GM12801 (cell line): ENCODE data around the gene TMEM80.

ENCODE experiments used
- TF ChIP-seq, protein P1 (sequence below): IDR thresholded peaks from one replicate; pipeline ENCODE4 v1.5.1; 2011; ENCODE audit warnings: control low read depth; ENCODE audit not compliant: insufficient read length; ENCODE audit errors: extremely low read depth

Gene TMEM80

DNA sequence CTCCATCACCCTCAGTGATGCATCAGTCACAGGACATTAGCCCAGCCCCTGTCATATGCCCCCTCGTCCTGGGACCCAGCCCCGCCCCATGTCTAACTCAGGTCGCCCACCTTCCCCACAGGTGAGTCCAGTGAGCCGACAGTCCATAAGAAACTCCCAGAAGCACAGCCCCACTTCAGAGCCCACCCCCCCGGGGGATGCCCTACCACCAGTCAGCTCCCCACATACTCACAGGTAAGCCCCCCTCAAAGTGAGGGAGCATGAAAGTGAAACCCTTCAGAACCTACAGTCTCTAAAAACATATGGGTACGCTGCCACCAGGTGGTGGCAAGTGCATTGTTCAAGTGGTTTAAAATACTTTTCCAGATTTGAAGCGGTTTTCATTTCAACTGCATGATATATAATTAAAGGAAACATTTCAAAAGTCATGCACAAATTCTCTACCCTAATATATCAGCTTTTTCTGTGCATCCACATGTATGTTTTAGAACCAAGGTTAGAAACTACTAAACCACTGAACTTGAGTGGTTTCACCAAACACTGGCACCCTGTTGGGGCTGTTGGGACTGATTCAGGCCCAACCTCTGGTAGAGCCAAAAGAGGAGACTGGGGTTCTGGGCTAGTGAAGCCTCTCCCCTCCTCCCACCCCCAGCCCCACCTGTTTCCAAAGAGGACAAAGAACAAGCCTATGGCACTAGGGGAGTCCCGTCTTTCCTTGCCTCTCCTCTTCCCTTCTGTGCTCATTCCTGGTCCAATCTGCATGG is 27.7 kb downstream of the TMEM80 start:
- TF ChIP-seq, protein P1, sequence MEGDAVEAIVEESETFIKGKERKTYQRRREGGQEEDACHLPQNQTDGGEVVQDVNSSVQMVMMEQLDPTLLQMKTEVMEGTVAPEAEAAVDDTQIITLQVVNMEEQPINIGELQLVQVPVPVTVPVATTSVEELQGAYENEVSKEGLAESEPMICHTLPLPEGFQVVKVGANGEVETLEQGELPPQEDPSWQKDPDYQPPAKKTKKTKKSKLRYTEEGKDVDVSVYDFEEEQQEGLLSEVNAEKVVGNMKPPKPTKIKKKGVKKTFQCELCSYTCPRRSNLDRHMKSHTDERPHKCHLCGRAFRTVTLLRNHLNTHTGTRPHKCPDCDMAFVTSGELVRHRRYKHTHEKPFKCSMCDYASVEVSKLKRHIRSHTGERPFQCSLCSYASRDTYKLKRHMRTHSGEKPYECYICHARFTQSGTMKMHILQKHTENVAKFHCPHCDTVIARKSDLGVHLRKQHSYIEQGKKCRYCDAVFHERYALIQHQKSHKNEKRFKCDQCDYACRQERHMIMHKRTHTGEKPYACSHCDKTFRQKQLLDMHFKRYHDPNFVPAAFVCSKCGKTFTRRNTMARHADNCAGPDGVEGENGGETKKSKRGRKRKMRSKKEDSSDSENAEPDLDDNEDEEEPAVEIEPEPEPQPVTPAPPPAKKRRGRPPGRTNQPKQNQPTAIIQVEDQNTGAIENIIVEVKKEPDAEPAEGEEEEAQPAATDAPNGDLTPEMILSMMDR = no peak

DNA sequence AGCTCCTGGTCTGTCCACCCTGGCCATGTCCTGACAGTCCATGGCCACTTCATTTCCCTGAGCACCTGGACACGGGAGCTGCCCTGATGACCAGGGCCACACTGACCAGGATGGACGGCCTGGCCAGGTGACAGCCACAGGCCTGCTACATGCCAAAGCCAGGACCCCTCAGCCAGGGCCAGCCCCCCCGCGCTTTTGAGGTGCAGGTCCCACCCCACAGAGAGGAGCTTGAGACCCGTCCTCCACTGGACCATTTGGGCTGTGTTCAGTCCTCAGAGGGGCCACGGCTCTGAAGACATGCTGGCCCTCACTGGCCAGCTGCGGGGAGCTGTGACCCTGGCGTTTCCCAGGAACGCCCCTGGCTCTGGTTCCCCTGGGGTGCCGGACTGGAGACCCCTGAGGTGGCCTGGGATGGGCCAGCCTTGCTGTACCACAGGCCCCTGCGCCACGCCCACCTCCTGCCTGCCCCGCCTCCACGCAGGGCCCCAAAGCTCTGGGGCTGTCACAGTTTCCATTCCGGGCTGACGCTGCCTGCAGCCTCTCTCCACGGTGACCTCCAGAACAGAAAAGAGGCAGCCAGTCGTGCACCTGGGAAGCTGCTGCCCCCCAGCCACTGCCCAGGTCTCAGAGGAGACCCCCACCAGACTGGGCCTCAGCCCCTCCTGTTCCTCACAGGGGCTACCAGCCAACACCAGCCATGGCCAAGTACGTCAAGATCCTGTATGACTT is 28.6 kb downstream of the TMEM80 start:
- TF ChIP-seq, protein P1 = no peak

DNA sequence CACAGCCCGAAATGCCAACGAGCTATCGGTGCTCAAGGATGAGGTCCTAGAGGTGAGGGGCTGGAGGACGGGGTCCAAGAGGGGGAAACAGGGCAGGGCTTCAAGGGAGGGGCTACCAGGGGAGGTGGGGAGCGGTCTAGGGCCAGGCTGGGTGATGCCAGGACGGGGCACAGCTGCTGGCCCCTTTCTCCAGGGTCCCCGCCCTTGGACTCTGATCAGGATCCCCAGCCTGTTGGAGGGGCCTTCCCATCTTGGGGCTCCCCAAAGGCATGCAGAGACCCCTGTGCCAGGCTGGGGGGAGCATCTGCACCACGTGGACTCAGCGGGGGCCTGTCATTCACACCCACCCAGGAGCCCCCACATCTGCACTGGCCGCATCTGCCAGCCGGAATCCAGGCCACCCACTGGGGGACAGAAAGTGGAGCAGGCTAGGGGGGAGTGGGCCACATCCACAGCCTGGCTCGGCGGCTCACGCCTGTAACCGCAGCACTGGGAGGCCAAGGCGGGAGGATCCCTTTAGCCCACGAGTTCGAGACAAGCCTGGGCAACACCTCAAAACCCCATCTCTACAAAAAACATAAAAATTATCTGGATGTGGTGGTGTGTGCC is 29.3 kb downstream of the TMEM80 start:
- TF ChIP-seq, protein P1 = no peak

DNA sequence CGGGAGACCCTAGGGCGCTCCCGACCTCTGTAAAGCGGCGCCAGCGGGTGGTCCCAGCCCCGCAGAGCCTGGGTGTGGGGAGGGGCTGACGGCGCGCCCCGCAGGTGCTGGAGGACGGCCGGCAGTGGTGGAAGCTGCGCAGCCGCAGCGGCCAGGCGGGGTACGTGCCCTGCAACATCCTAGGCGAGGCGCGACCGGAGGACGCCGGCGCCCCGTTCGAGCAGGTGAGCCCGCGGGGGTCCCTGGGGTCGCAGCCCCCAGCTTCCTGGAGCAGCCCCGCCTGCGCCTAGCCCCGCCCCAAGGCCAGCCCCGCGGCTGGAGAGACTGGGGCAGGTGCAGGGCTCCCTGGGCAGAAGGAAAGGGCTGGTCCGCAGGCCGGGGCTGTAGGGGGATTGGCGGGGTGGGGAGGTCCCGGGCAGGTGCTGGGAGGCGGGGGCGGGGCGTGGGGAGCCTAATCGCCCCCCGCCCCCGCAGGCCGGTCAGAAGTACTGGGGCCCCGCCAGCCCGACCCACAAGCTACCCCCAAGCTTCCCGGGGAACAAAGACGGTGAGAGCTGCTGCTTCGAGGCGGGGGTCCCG is 30.1 kb downstream of the TMEM80 start:
- TF ChIP-seq, protein P1 = no peak

DNA sequence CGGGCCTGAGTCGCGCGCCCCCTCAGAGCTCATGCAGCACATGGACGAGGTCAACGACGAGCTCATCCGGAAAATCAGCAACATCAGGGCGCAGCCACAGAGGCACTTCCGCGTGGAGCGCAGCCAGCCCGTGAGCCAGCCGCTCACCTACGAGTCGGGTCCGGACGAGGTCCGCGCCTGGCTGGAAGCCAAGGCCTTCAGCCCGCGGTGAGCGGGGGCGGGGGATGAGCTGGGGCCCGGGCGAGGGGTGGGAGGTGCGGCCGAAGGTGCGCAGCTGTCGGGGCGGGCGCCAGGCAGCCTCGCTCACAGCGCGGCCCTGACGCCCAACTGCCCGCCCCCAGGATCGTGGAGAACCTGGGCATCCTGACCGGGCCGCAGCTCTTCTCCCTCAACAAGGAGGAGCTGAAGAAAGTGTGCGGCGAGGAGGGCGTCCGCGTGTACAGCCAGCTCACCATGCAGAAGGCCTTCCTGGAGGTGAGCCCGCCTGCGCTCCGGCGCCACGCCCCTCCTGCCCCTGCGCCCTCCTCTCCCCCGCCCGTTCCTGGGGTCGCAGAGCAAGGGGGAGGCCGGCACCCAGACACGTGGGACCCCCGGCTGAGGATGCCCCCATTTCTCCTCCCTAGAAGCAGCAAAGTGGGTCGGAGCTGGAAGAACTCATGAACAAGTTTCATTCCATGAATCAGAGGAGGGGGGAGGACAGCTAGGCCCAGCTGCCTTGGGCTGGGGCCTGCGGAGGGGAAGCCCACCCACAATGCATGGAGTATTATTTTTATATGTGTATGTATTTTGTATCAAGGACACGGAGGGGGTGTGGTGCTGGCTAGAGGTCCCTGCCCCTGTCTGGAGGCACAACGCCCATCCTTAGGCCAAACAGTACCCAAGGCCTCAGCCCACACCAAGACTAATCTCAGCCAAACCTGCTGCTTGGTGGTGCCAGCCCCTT is 30.9 kb downstream of the TMEM80 start:
- TF ChIP-seq, protein P1 = no peak

DNA sequence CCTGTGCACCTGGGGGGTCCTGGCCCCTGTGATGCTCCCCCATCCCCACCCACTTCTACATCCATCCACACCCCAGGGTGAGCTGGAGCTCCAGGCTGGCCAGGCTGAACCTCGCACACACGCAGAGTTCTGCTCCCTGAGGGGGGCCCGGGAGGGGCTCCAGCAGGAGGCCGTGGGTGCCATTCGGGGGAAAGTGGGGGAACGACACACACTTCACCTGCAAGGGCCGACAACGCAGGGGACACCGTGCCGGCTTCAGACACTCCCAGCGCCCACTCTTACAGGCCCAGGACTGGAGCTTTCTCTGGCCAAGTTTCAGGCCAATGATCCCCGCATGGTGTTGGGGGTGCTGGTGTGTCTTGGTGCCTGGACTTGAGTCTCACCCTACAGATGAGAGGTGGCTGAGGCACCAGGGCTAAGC is 31.7 kb downstream of the TMEM80 start:
- TF ChIP-seq, protein P1 = no peak
